A549 (cell line): ENCODE data around the gene LECT2.

Experiments
- EP300 ChIP-seq, 2 experiments: fragments of >200 bp; sonication (Bioruptor Twin); formaldehyde crosslinking; IDR thresholded peaks; 2 replicates in 1 of 2; 3 replicates in 1 of 2; pipeline ENCODE4 v1.6.1; 2016 to 2017
- TF ChIP-seq, protein P1 (sequence below): fragments of >200 bp; sonication (Bioruptor Twin); formaldehyde crosslinking; IDR thresholded peaks from 3 replicates; pipeline ENCODE4 v1.5.1; 2016

DNA sequence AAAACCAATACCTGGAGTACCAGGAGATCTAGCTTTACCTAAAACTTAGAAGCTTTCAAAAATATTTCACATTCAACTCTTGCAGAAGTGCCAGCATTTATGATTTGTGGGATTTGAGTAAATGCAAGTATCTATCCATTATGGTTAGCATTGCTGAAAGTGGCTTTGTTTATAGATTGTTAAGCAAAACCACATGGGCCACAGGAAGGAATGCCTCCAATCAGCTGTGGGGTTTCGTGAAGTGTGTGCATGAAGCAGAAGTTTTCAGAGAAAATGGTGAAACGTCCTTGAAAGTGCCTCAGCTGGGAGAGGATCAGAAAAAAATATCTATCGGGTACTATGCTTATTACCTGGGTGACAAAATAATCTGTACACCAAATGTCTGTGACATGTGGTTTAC, 4.2 kb downstream of the LECT2 start:
- TF ChIP-seq EP300 (IDR thresholded peaks at IDR 0.05) = no peak
- TF ChIP-seq, protein P1, sequence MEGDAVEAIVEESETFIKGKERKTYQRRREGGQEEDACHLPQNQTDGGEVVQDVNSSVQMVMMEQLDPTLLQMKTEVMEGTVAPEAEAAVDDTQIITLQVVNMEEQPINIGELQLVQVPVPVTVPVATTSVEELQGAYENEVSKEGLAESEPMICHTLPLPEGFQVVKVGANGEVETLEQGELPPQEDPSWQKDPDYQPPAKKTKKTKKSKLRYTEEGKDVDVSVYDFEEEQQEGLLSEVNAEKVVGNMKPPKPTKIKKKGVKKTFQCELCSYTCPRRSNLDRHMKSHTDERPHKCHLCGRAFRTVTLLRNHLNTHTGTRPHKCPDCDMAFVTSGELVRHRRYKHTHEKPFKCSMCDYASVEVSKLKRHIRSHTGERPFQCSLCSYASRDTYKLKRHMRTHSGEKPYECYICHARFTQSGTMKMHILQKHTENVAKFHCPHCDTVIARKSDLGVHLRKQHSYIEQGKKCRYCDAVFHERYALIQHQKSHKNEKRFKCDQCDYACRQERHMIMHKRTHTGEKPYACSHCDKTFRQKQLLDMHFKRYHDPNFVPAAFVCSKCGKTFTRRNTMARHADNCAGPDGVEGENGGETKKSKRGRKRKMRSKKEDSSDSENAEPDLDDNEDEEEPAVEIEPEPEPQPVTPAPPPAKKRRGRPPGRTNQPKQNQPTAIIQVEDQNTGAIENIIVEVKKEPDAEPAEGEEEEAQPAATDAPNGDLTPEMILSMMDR = no peak
